Body of pancreas (tissue), 4 donors: Measurements from ENCODE around the gene CELF1.

Source experiments
- POLR2A ChIP-seq, 3 donors: fragments of 450-650 bp; IDR thresholded peaks; one replicate each; pipeline ENCODE4 v1.6.1; 2016; ENCODE audit warnings: antibody characterized with exemption in 3 of 3, mild to moderate bottlenecking in 2 of 3
- TF ChIP-seq, protein P1 (sequence below), 7 experiments: fragments of 450-650 bp in 4 of 7; fragments of 200-600 bp in 3 of 7; sonication (generic) in 3 of 7; IDR thresholded peaks; one replicate each; pipeline ENCODE4 v1.5.1; 2016 to 2019; ENCODE audit warnings: antibody characterized with exemption in 7 of 7

DNA sequence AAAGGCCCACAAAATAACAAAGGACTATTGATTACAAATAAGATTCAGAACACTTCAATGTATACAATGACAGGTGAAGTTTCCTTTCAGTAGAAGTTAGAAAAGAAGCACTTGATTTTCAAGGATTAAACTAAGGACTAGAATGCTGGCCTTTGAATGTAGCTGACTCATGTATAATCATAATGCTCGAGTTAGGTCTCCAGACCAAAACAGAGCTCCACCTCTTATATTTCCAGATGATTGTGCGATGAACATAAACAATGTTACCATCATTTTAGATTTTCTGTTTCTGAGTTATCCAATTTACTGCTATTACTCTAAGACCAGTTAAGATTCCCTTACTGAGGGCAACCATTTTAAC is 63.6 kb downstream of the CELF1 start:
- TF ChIP-seq POLR2A (IDR thresholded peaks at IDR 0.05): no peak
- TF ChIP-seq, protein P1, sequence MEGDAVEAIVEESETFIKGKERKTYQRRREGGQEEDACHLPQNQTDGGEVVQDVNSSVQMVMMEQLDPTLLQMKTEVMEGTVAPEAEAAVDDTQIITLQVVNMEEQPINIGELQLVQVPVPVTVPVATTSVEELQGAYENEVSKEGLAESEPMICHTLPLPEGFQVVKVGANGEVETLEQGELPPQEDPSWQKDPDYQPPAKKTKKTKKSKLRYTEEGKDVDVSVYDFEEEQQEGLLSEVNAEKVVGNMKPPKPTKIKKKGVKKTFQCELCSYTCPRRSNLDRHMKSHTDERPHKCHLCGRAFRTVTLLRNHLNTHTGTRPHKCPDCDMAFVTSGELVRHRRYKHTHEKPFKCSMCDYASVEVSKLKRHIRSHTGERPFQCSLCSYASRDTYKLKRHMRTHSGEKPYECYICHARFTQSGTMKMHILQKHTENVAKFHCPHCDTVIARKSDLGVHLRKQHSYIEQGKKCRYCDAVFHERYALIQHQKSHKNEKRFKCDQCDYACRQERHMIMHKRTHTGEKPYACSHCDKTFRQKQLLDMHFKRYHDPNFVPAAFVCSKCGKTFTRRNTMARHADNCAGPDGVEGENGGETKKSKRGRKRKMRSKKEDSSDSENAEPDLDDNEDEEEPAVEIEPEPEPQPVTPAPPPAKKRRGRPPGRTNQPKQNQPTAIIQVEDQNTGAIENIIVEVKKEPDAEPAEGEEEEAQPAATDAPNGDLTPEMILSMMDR (IDR thresholded peaks at IDR 0.05): no peak
